ENCODE results near the gene CD207.
"Not testable (repeated sequence)": the region's sequence is repeated elsewhere in the genome, so short reads cannot be mapped to it uniquely, and the experiment has no call there.

Gene CD207

DNA sequence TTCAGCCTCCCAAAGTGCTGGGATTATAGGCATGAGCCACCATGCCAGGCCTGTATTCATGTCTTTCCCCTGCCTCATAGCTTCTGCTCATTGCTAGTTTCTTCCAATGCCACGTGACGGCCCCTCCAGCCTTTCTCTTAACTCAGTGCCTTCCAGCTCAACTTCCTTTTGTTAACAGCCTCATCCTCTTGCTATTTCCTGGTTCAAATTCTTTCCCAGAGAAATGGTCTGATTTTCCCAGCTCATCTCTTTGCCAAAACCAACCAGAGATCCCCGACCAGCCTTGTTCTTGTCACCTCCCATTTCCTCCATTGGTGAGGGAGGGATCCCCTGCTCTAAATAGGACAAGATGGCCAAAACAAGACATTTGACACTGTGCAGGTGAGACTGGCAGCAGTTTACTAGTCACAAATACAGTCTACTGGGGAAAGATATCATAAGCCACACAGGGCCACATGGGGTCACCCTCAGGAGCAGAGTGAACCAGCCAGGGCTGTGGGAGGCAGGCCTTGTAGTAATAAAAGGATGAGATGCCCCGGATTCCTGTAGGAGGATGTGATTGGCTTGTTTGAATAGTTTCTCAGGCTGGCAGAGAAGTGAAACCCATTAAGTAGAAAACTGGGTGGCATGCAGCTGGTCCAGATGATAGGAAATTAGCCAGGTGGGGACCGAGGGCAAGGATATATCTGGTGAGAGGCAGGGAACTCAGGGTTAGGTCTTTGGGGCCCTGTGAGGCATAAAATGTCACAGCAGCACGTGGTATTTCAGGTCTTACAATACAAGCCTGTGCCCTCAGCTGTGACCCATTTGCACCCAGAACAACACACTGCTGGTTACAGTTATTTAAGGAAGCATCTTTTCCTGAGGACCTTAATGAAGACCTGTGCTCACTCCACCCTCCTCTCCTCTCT, 6.4 kb downstream of the CD207 start:
- no peak for DNase-seq

GRCh38 chr2:70828115-70828514, 7.5 kb downstream of the CD207 start:
- DNase-seq = no peak

DNA sequence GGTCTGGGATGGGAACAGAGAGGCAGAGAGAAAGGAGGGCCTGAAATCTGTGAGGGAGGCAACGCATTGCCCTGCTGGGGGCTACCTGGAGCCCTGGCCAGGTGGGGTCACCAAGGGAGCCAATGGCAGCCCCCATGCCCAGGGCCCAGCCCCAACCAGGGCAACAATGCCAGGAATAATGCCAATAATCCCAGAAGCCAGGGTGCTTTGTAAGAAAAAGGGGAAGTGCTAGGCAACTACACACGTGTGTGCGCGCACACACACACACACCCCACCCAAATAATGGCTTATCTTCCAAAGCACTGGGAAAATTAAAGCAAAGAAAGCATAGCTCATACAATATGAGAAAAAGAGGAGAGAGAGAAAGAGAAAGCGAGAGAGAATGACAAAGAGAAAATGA, 8.2 kb downstream of the CD207 start:
- DNase-seq = peak; percentile 55

GRCh38 chr2:70826696-70827350, 8.8 kb downstream of the CD207 start:
- DNase-seq = no peak

DNA sequence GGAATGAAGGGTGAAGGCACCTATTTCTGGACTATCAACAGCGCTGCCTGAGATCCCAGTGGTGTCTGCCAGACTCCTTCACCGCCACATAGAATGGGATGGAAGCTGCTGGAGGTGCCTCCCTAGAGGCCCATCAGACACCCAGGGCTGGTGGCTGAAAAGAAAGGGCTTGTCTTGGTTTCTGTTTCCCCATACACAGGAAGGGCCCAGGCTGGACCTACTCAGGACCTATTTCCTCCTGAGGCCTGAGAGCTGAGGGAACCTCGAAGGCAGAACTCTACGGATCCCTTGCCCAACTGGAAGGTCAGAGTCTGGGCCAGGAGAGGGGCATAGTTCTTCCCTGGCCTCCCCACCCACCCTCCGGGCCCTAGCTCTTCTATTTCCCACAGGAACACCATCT, 12.4 kb downstream of the CD207 start:
- DNase-seq = no peak

DNA sequence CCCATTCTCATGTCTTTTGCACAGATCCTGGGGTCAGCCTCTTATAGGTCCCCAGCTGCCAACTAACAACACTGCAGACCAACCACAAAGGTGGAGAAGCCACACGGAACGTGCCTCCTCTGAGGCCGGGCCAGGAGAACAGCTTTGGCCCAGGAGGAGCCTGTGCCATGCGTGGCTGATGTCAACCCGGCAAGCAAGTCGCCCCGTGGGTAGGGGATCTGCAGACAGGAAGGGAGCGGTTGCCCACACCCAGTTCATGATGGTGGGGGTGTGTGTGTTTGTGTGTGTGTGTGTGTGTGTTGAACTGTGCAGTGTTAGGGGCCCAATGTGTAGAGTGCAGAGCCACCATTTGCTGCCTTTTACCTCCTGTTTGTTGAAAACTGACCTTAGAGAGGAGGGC, 12.8 kb downstream of the CD207 start:
- no peak for DNase-seq

DNA sequence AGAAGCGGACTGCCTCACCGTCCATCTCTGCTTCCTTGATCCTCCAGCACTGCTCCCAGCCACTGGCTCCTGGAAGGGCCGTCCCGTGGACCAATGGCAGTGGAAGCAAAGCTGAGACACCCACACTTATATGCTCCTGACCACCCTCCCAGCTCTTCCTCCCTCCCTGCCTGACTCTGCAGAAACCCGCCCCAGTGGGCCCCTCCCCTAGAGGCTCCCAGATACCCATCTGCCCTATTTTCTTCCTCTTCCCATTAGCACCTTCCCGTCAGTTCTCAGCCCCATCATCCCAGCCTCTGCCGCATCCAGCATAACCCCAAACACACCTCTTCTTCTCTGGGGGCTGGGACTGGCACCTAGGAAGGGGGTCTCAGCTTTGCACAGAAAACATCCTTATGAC, 15.1 kb downstream of the CD207 start, which contains the start of gene CLEC4F:
Gene CLEC4F (minus strand): TSS at position 101 of the 400 bp plus-strand sequence. CDS start 76 bp downstream, at position 25.
- DNase-seq = no peak

DNA sequence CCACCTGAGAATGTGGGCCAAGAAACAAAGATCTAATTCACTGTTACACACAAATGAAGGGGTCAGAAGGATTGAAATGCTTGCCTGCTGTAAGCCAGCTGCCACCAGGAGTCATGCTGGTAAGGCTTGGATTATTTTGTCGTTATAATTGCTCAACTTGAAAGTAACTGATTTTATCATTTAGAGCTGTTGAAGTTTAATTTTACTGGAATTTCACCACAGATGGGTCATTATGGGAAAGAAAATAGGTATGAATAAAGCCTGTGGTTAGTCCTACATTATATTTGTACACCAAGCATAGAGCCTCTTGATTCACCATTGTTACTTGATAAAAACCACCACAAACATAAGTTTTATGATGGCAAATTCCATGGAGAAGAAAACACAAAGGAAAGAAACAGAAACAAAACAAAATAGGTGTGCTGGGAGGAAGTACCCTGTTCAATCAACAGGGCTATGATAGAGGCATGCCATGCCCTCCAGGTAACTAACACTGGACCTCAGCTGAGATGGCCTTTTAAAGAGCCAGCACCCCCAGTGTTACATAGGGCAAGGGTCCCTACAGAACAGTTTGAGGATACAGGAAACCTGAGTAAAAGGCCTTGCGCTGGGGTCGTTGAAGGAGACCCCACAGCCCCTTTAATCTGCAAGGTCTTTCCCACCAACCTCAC, 18.2 kb downstream of the CD207 start:
- DNase-seq = no peak

DNA sequence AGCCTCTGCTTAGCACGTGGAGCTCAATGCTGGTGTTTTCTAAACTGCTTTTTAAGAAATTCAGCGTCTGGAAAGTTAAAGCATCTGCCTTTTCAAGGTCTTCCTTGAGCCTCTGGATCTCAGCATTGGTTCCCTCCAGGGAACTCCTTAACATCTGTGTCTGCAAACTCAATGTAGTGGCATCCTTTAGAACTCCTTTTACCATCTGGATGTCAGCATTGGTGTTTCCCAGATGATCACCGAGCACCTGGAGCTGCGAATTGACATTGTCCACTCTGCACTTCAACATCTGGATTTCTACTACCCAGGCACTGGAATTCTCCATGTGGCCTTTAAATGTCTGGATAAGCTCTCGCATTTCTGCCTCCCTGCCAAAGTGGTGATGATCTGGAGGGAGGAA, 18.9 kb downstream of the CD207 start:
- DNase-seq = no peak

GRCh38 chr2:70808983-70809958, 26.3 kb downstream of the CD207 start:
- DNase-seq = no peak

- DNase-seq = no peak
These were observed 27.8 kb downstream of the CD207 start for GRCh38 chr2:70807828-70808118.

- DNase-seq = no peak
These were observed 28.4 kb downstream of the CD207 start for GRCh38 chr2:70807102-70807827.

DNA sequence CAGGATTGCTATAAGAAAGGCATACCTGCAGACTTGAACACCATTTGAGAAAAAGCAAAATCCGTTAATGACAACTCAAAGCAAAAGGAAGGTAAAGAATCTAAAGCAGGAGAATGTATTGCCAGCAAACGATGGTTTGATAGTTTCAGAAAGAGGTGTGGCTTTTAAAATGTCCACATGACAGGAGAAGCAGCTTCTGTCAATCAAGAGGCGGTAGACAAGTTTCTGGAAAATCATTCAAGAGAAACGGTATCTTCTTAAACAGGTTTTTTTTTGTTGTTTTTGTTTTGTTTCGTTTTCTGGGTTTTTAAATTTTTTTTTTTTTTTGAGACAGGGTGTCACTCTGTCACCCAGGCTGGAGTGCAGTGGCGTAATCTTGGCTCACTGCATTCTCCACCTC, 29.0 kb downstream of the CD207 start:
- no peak for DNase-seq

GRCh38 chr2:70806013-70806412, 29.6 kb downstream of the CD207 start:
- DNase-seq = no peak

GRCh38 chr2:70801607-70802263, 33.9 kb downstream of the CD207 start:
- DNase-seq = no peak

- DNase-seq = no peak
These were observed 35.9 kb downstream of the CD207 start for GRCh38 chr2:70799706-70800105.

DNA sequence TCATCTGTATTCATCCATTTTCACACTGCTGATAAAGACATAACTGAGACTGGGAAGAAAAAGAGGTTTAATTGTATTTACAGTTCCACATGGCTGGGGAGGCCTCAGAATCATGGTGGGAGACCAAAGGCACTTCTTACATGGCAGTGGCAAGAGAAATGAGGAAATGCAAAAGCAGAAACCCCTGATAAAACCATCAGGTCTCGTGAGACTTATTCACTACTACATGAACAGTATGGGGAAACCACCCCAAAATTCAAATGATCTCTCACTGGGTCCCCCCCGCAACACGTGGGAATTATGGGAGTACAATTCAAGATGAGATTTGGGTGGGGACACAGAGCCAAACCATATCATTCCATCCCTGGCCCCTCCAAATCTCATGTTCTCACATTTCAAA, 37.6 kb downstream of the CD207 start:
- DNase-seq = not testable (repeated sequence)

GRCh38 chr2:70797506-70797905, 38.1 kb downstream of the CD207 start:
- no peak for DNase-seq

GRCh38 chr2:70796262-70796661, 39.4 kb downstream of the CD207 start:
- DNase-seq = no peak

GRCh38 chr2:70795164-70795995, 40.2 kb downstream of the CD207 start:
- DNase-seq = no peak
